ENCODE results near the gene RAP1B. TPM values are rescaled to one million over a fixed set of nuclear protein-coding genes. Genes with fewer than 3 reads are reported as not detected.

Gene RAP1B
- total RNA-seq, 4 donors from 2014 or later = 114 to 181 (median 149) TPM

GRCh38 chr12:68608191-68608590, 2.5 kb upstream of the RAP1B start:
- Histone ChIP-seq H3K4me3 (no peak overlapping the region), H3K27ac (replicated peaks in 1 of 4) (no peak overlapping the region), H3K36me3 (no peaks in the 10 kb centered on the region), H3K9me3 (no peaks in the 10 kb centered on the region), H3K4me1 (peaks cover 11 to 21% (median 18%) of the 10 kb centered on the region in 4 donors), H3K27me3 (no peaks in the 10 kb centered on the region)
- WGBS = 73% methylated on average over 2 of the region's 2 CpGs
- DNase-seq (ENCODE audit: extremely low spot score) = no peak
- TF ChIP-seq POLR2AphosphoS5 (IDR thresholded peaks at IDR 0.05) = no peak
- no peak for TF ChIP-seq POLR2A (IDR thresholded peaks at IDR 0.05; ENCODE audit: low read depth)
- TF ChIP-seq EP300 (IDR thresholded peaks at IDR 0.05) = no peak
- no peak for TF ChIP-seq CTCF (IDR thresholded peaks at IDR 0.05)
- intact Hi-C loops (cut with DNase I) = no loop called here

GRCh38 chr12:68609998-68610369, 715 bp upstream of the RAP1B start:
- Histone ChIP-seq H3K36me3 (peaks cover 0 to 4% (median 0%) of the 10 kb centered on the region in 4 donors), H3K27me3 (no peaks in the 10 kb centered on the region), H3K9me3 (no peaks in the 10 kb centered on the region), H3K4me1 (peaks cover 27 to 38% (median 36%) of the 10 kb centered on the region in 4 donors), H3K4me3 (peak overlapping the region; percentile 82 to 89 (median 84)), H3K27ac (replicated peaks in 1 of 4) (peak overlapping the region; percentile 97 to 99 (median 98))
- DNase-seq (ENCODE audit: extremely low spot score) = no peak
- intact Hi-C loops (cut with DNase I) = loop anchor here (5.0 kb wide), 2 partner anchors 77 to 253 kb away; partner anchors contain the start of gene NUP107
- TF ChIP-seq CTCF (IDR thresholded peaks at IDR 0.05) = no peak
- TF ChIP-seq POLR2A (IDR thresholded peaks at IDR 0.05; ENCODE audit: low read depth) = no peak
- TF ChIP-seq POLR2AphosphoS5 (IDR thresholded peaks at IDR 0.05) = no peak
- TF ChIP-seq EP300 (IDR thresholded peaks at IDR 0.05) = no peak
- WGBS = 2% methylated on average over 11 of the region's 11 CpGs

GRCh38 chr12:68611094-68611805, 551 bp downstream of the RAP1B start:
- H3K4me1 ChIP-seq = peaks cover 33 to 51% (median 48%) of the 10 kb centered on the region in 4 donors
- H3K27me3 ChIP-seq = no peaks in the 10 kb centered on the region
- 1% methylated on average over 16 of the region's 72 CpGs for WGBS
- peak; percentile 93 for DNase-seq (ENCODE audit: extremely low spot score)
- H3K27ac ChIP-seq (replicated peaks in 1 of 4) = peak overlapping the region; percentile 97 to 99 (median 98)
- H3K9me3 ChIP-seq = no peaks in the 10 kb centered on the region
- peak; percentile 66 to 75 for TF ChIP-seq POLR2AphosphoS5 (IDR thresholded peaks at IDR 0.05)
- no peak for TF ChIP-seq CTCF (IDR thresholded peaks at IDR 0.05)
- peak; percentile 19 for TF ChIP-seq POLR2A (IDR thresholded peaks at IDR 0.05; ENCODE audit: low read depth)
- no peak for TF ChIP-seq EP300 (IDR thresholded peaks at IDR 0.05)
- peak overlapping the region; percentile 82 to 89 (median 84) for H3K4me3 ChIP-seq
- intact Hi-C loops (cut with DNase I) = loop anchor here (5.0 kb wide), 2 partner anchors 76 to 254 kb away; partner anchors contain the start of gene NUP107
- peaks cover 0 to 4% (median 0%) of the 10 kb centered on the region in 4 donors for H3K36me3 ChIP-seq

GRCh38 chr12:68611806-68612160, 1.1 kb downstream of the RAP1B start:
- Histone ChIP-seq H3K36me3 (peaks cover 0 to 4% (median 0%) of the 10 kb centered on the region in 4 donors), H3K27me3 (no peaks in the 10 kb centered on the region), H3K4me3 (peak overlapping the region; percentile 82 to 89 (median 84)), H3K27ac (replicated peaks in 1 of 4) (peak overlapping the region; percentile 97 to 99 (median 98)), H3K4me1 (peaks cover 37 to 56% (median 54%) of the 10 kb centered on the region in 4 donors), H3K9me3 (no peaks in the 10 kb centered on the region)
- DNase-seq (ENCODE audit: extremely low spot score) = no peak
- 0% methylated on average over 8 of the region's 8 CpGs for WGBS
- intact Hi-C loops (cut with DNase I) = loop anchor here (5.0 kb wide), 2 partner anchors 76 to 254 kb away; partner anchors contain the start of gene NUP107
- TF ChIP-seq CTCF (IDR thresholded peaks at IDR 0.05) (no peak), POLR2A (IDR thresholded peaks at IDR 0.05; ENCODE audit: low read depth) (no peak), POLR2AphosphoS5 (IDR thresholded peaks at IDR 0.05) (no peak), EP300 (IDR thresholded peaks at IDR 0.05) (no peak)

Data from esophagus muscularis mucosa (tissue), 4 donors.